DOHH2 (cell line): Measurements from ENCODE around the gene MGRN1.

ENCODE experiments used
- H3F3A ChIP-seq: fragments of 200-600 bp; sonication (generic), shearing (Covaris generic); 2 replicates; pipeline ENCODE4 v1.6.0; 2016; ENCODE audit warnings: antibody characterized with exemption, mild to moderate bottlenecking; ENCODE audit not compliant: control insufficient read depth, insufficient read depth
- H3K27ac ChIP-seq: fragments of 200-600 bp; sonication (generic); 2 replicates; pipeline ENCODE4 v1.5.1; 2014; ENCODE audit warnings: low read depth, mild to moderate bottlenecking, low read length, moderate library complexity
- H3K27me3 ChIP-seq: fragments of 200-600 bp; sonication (generic); 2 replicates; pipeline ENCODE4 v1.6.1; 2014; ENCODE audit warnings: mild to moderate bottlenecking, low read length, mixed read lengths; ENCODE audit not compliant: control insufficient read depth
- H3K36me3 ChIP-seq: fragments of 200-600 bp; sonication (generic); 2 replicates; pipeline ENCODE4 v1.6.1; 2014; ENCODE audit warnings: mild to moderate bottlenecking, low read length, moderate library complexity, mixed read lengths; ENCODE audit not compliant: control insufficient read depth
- H3K4me1 ChIP-seq: fragments of 200-600 bp; sonication (generic); 2 replicates; pipeline ENCODE4 v1.6.1; 2014; ENCODE audit warnings: mild to moderate bottlenecking, low read length, mixed read lengths; ENCODE audit not compliant: control insufficient read depth
- H3K4me2 ChIP-seq: fragments of 200-600 bp; sonication (generic); 2 replicates; pipeline ENCODE4 v1.6.0; 2014; ENCODE audit warnings: mild to moderate bottlenecking, low read length, moderate library complexity
- H3K4me3 ChIP-seq: fragments of 200-600 bp; sonication (generic); 2 replicates; pipeline ENCODE4 v1.5.1; 2014; ENCODE audit warnings: mild to moderate bottlenecking, low read length, mixed read lengths
- H3K79me2 ChIP-seq: fragments of 200-600 bp; sonication (generic); 2 replicates; pipeline ENCODE4 v1.6.1; 2014; ENCODE audit warnings: mild to moderate bottlenecking, low read length, mixed read lengths; ENCODE audit not compliant: control insufficient read depth
- H3K9me2 ChIP-seq: fragments of 200-600 bp; sonication (generic); replicated peaks from 2 replicates; pipeline ENCODE4 v1.6.1; 2014; ENCODE audit warnings: mild to moderate bottlenecking, low read length, mixed read lengths; ENCODE audit not compliant: control insufficient read depth
- H3K9me3 ChIP-seq: fragments of 200-600 bp; sonication (generic); 2 replicates; pipeline ENCODE4 v1.6.1; 2014; ENCODE audit warnings: antibody characterized with exemption, low read length, mixed read lengths; ENCODE audit not compliant: control insufficient read depth, insufficient read depth
- H4K20me1 ChIP-seq: fragments of 200-600 bp; sonication (generic); 2 replicates; pipeline ENCODE4 v1.6.0; 2014; ENCODE audit warnings: low read depth, mild to moderate bottlenecking, antibody characterized with exemption, low read length, moderate library complexity; ENCODE audit not compliant: control insufficient read depth, insufficient read depth
- CTCF ChIP-seq: fragments of 200-600 bp; sonication (generic); IDR thresholded peaks from one replicate; pipeline ENCODE4 v1.5.1; 2014; ENCODE audit warnings: antibody characterized with exemption, mild to moderate bottlenecking, low read depth, low read length; ENCODE audit not compliant: poor library complexity, severe bottlenecking
- EZH2phosphoT487 ChIP-seq: fragments of 200-600 bp; sonication (generic); IDR thresholded peaks from 2 replicates; pipeline ENCODE4 v1.6.1; 2017; ENCODE audit warnings: borderline replicate concordance, mild to moderate bottlenecking, antibody characterized with exemption, low read length, moderate library complexity, mixed read lengths

Gene MGRN1

GRCh38 chr16:4723071-4723767 lies 98.6 kb downstream of the MGRN1 start:
- no peaks in the 10 kb centered on the region for H4K20me1 ChIP-seq

GRCh38 chr16:4724661-4725270 lies 100.1 kb downstream of the MGRN1 start:
- Histone ChIP-seq H3K27me3 (no peaks in the 10 kb centered on the region), H3K4me2 (no peak overlapping the region), H3K4me1 (no peaks in the 10 kb centered on the region), H3K79me2 (no peaks in the 10 kb centered on the region), H4K20me1 (no peaks in the 10 kb centered on the region), H3K9me3 (no peaks in the 10 kb centered on the region), H3K4me3 (no peak overlapping the region), H3K9me2 (no peaks in the 10 kb centered on the region), H3K27ac (no peak overlapping the region), H3K36me3 (peaks cover 7% of the 10 kb centered on the region; the same call in 1 of the 2 replicates), H3F3A (no peaks in the 10 kb centered on the region)
- TF ChIP-seq CTCF: no peak
- TF ChIP-seq EZH2phosphoT487: no peak

More at GRCh38 chr16:4723071-4723767, 98.6 kb downstream of the MGRN1 start:
- no peaks in the 10 kb centered on the region for H3K27me3 ChIP-seq
- H3K4me1 ChIP-seq: peaks cover 13% of the 10 kb centered on the region
- H3K27ac ChIP-seq: no peak overlapping the region
- H3K79me2 ChIP-seq: no peaks in the 10 kb centered on the region
- no peak overlapping the region for H3K4me2 ChIP-seq
- H3K9me3 ChIP-seq: no peaks in the 10 kb centered on the region
- TF ChIP-seq CTCF (no peak), EZH2phosphoT487 (no peak)
- no peaks in the 10 kb centered on the region for H3K9me2 ChIP-seq
- no peak overlapping the region for H3K4me3 ChIP-seq
- no peaks in the 10 kb centered on the region for H3F3A ChIP-seq
- H3K36me3 ChIP-seq: peaks cover 7% of the 10 kb centered on the region; the same call in 1 of the 2 replicates

GRCh38 chr16:4726616-4727015 lies 102.0 kb downstream of the MGRN1 start:
- Histone ChIP-seq H3K4me2 (no peak overlapping the region), H3K79me2 (peaks cover under 1% of the 10 kb centered on the region; the same call in 1 of the 2 replicates), H3K4me3 (no peak overlapping the region), H4K20me1 (no peaks in the 10 kb centered on the region), H3F3A (no peaks in the 10 kb centered on the region), H3K36me3 (peaks cover 7% of the 10 kb centered on the region; the same call in 1 of the 2 replicates), H3K9me3 (no peaks in the 10 kb centered on the region), H3K4me1 (no peaks in the 10 kb centered on the region), H3K9me2 (no peaks in the 10 kb centered on the region), H3K27me3 (no peaks in the 10 kb centered on the region), H3K27ac (no peak overlapping the region)
- TF ChIP-seq EZH2phosphoT487 (no peak), CTCF (no peak)
